GM12878 (cell line): Measurements from ENCODE around the gene RBM43. TPM values are rescaled to one million over a fixed set of nuclear protein-coding genes. Genes with fewer than 3 reads are reported as not detected.

ENCODE experiments used
- ATF7 ChIP-seq: fragments of 450-650 bp; IDR thresholded peaks from 2 replicates; pipeline ENCODE4 v1.6.1; 2016; ENCODE audit warnings: low read depth, mild to moderate bottlenecking
- CBX5 ChIP-seq: sonication (generic); IDR thresholded peaks from 2 replicates; pipeline ENCODE4 v1.6.1; 2016; ENCODE audit warnings: low read depth, moderate library complexity, mild to moderate bottlenecking, inconsistent platforms
- GABPA ChIP-seq: IDR thresholded peaks from 2 replicates; pipeline ENCODE4 v1.6.1; 2014; ENCODE audit warnings: antibody characterized with exemption, low read depth, mild to moderate bottlenecking, inconsistent platforms
- JUND ChIP-seq: IDR thresholded peaks from 2 replicates; pipeline ENCODE4 v1.6.1; 2012; ENCODE audit warnings: low read depth, mild to moderate bottlenecking, low read length, improper control_type of control experiment, moderate library complexity
- MYC ChIP-seq: IDR thresholded peaks from 2 replicates; pipeline ENCODE4 v1.6.1; 2011; ENCODE audit warnings: mild to moderate bottlenecking, low read length, moderate library complexity, inconsistent platforms; ENCODE audit not compliant: insufficient read depth, insufficient replicate concordance, insufficient read length, severe bottlenecking
- NR2C1 ChIP-seq: fragments of 450-650 bp; IDR thresholded peaks from 2 replicates; pipeline ENCODE4 v1.6.1; 2017; ENCODE audit warnings: antibody characterized with exemption, mild to moderate bottlenecking, moderate library complexity
- polyA plus RNA-seq, 11 experiments: library from polyadenylated mRNA; depleted of rRNA in 4 of 11; unstranded in 6 of 11; stranded (reverse) in 5 of 11; fragments of >200 nt; fragmentation: Nextera tagmentation in 4 of 11; fragmentation: Illumina TruSeq in 1 of 11; extraction: Ambion mirVana in 4 of 11; extraction: Trizol in 1 of 11; gene quantifications; 1 replicate in 1 of 11; 2 replicates in 10 of 11; pipeline versions ENCODE4 v1.2.1 to v1.2.3, GENCODE V29; 2011 to 2016; ENCODE audit warnings: inconsistent platforms in 2 of 11, missing spikeins in 2 of 11, low read depth in 1 of 11
- total RNA-seq, 4 experiments: library from RNA; depleted of rRNA in 3 of 4; stranded (reverse); fragments of >200 nt in 3 of 4; fragmentation: Illumina TruSeq in 1 of 4; extraction: Trizol in 1 of 4; gene quantifications; 2 replicates each; pipeline versions ENCODE4 v1.2.1 to v1.2.3, GENCODE V29; 2013 to 2021
- TF ChIP-seq, protein P1 (sequence below): fragments of 450-650 bp; IDR thresholded peaks from 2 replicates; pipeline ENCODE4 v1.6.1; 2017; ENCODE audit warnings: low read depth, mild to moderate bottlenecking, moderate library complexity
- TF ChIP-seq, protein P2 (sequence below): fragments of 450-650 bp; IDR thresholded peaks from 2 replicates; pipeline ENCODE4 v1.6.1; 2017; ENCODE audit warnings: mild to moderate bottlenecking
- TF ChIP-seq, protein P3 (sequence below): fragments of 450-650 bp; IDR thresholded peaks from 2 replicates; pipeline ENCODE4 v1.6.1; 2017; ENCODE audit warnings: mild to moderate bottlenecking, low read depth, inconsistent platforms; ENCODE audit not compliant: poor library complexity, severe bottlenecking
- TF ChIP-seq, protein P4 (sequence below): fragments of 450-650 bp; IDR thresholded peaks from 2 replicates; pipeline ENCODE4 v1.6.1; 2017; ENCODE audit warnings: mild to moderate bottlenecking, moderate library complexity
- TF ChIP-seq, protein P5 (sequence below): IDR thresholded peaks from 2 replicates; pipeline ENCODE4 v1.6.1; 2011; ENCODE audit warnings: borderline replicate concordance, low read depth, mild to moderate bottlenecking, moderate library complexity, low read length; ENCODE audit not compliant: insufficient read depth, poor library complexity, severe bottlenecking

Gene RBM43
- total and polyA plus RNA-seq, 10 of the 15 experiments (the other 5 are each of a cell fraction or from before 2014, with no cell fraction given), result 0.86 to 5.3 (median 2.6) TPM

DNA sequence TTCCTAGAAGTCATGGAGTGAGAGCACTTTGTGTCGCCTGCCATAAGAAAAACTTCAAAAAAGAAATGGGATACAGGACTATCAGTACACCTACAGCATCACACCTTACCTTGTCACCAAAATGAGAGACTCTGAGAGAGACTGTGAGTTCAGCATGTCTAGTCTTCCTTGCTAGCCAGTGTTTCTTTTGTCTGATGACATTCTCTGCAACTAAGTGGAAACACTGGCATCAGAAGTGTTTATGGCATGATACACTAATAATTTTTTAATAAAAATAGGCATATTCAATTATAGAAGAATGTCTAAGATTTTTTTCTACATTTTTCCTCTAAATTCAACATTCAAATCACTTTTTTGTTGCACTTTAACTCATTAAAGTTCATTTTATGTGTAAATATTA lies 9.0 kb downstream of the RBM43 start (continued):
- TF ChIP-seq, protein P1, sequence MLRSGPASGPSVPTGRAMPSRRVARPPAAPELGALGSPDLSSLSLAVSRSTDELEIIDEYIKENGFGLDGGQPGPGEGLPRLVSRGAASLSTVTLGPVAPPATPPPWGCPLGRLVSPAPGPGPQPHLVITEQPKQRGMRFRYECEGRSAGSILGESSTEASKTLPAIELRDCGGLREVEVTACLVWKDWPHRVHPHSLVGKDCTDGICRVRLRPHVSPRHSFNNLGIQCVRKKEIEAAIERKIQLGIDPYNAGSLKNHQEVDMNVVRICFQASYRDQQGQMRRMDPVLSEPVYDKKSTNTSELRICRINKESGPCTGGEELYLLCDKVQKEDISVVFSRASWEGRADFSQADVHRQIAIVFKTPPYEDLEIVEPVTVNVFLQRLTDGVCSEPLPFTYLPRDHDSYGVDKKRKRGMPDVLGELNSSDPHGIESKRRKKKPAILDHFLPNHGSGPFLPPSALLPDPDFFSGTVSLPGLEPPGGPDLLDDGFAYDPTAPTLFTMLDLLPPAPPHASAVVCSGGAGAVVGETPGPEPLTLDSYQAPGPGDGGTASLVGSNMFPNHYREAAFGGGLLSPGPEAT, result no peak
- TF ChIP-seq GABPA, result no peak
- no peak for TF ChIP-seq ATF7
- TF ChIP-seq, protein P2, sequence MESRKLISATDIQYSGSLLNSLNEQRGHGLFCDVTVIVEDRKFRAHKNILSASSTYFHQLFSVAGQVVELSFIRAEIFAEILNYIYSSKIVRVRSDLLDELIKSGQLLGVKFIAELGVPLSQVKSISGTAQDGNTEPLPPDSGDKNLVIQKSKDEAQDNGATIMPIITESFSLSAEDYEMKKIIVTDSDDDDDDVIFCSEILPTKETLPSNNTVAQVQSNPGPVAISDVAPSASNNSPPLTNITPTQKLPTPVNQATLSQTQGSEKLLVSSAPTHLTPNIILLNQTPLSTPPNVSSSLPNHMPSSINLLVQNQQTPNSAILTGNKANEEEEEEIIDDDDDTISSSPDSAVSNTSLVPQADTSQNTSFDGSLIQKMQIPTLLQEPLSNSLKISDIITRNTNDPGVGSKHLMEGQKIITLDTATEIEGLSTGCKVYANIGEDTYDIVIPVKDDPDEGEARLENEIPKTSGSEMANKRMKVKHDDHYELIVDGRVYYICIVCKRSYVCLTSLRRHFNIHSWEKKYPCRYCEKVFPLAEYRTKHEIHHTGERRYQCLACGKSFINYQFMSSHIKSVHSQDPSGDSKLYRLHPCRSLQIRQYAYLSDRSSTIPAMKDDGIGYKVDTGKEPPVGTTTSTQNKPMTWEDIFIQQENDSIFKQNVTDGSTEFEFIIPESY, result no peak
- no peak for TF ChIP-seq NR2C1
- TF ChIP-seq JUND, result no peak
- TF ChIP-seq, protein P3, sequence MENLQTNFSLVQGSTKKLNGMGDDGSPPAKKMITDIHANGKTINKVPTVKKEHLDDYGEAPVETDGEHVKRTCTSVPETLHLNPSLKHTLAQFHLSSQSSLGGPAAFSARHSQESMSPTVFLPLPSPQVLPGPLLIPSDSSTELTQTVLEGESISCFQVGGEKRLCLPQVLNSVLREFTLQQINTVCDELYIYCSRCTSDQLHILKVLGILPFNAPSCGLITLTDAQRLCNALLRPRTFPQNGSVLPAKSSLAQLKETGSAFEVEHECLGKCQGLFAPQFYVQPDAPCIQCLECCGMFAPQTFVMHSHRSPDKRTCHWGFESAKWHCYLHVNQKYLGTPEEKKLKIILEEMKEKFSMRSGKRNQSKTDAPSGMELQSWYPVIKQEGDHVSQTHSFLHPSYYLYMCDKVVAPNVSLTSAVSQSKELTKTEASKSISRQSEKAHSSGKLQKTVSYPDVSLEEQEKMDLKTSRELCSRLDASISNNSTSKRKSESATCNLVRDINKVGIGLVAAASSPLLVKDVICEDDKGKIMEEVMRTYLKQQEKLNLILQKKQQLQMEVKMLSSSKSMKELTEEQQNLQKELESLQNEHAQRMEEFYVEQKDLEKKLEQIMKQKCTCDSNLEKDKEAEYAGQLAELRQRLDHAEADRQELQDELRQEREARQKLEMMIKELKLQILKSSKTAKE, result no peak
- TF ChIP-seq MYC, result no peak
- TF ChIP-seq, protein P4, sequence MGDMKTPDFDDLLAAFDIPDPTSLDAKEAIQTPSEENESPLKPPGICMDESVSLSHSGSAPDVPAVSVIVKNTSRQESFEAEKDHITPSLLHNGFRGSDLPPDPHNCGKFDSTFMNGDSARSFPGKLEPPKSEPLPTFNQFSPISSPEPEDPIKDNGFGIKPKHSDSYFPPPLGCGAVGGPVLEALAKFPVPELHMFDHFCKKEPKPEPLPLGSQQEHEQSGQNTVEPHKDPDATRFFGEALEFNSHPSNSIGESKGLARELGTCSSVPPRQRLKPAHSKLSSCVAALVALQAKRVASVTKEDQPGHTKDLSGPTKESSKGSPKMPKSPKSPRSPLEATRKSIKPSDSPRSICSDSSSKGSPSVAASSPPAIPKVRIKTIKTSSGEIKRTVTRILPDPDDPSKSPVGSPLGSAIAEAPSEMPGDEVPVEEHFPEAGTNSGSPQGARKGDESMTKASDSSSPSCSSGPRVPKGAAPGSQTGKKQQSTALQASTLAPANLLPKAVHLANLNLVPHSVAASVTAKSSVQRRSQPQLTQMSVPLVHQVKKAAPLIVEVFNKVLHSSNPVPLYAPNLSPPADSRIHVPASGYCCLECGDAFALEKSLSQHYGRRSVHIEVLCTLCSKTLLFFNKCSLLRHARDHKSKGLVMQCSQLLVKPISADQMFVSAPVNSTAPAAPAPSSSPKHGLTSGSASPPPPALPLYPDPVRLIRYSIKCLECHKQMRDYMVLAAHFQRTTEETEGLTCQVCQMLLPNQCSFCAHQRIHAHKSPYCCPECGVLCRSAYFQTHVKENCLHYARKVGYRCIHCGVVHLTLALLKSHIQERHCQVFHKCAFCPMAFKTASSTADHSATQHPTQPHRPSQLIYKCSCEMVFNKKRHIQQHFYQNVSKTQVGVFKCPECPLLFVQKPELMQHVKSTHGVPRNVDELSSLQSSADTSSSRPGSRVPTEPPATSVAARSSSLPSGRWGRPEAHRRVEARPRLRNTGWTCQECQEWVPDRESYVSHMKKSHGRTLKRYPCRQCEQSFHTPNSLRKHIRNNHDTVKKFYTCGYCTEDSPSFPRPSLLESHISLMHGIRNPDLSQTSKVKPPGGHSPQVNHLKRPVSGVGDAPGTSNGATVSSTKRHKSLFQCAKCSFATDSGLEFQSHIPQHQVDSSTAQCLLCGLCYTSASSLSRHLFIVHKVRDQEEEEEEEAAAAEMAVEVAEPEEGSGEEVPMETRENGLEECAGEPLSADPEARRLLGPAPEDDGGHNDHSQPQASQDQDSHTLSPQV, result no peak
- TF ChIP-seq, protein P5, sequence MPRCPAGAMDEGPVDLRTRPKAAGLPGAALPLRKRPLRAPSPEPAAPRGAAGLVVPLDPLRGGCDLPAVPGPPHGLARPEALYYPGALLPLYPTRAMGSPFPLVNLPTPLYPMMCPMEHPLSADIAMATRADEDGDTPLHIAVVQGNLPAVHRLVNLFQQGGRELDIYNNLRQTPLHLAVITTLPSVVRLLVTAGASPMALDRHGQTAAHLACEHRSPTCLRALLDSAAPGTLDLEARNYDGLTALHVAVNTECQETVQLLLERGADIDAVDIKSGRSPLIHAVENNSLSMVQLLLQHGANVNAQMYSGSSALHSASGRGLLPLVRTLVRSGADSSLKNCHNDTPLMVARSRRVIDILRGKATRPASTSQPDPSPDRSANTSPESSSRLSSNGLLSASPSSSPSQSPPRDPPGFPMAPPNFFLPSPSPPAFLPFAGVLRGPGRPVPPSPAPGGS, result no peak
- no peak for TF ChIP-seq CBX5
